ENCODE results near the gene PDZD4. TPM values are rescaled to one million over a fixed set of nuclear protein-coding genes. Genes with fewer than 3 reads are reported as not detected.

Gene PDZD4
- total RNA-seq, 1 donor from 2014 or later, result 9.9 TPM

GRCh38 chrX:153797415-153798015 lies 32.8 kb downstream of the PDZD4 start:
- H3K9me3 ChIP-seq (ENCODE audit: insufficient read depth, low read depth, low read length), result no peaks in the 10 kb centered on the region

GRCh38 chrX:153794897-153795816 lies 35.2 kb downstream of the PDZD4 start:
- DNase-seq (ENCODE audit: low read depth) (no peak), FAIRE-seq (no peak)
- no peak for TF ChIP-seq CTCF (IDR thresholded peaks at IDR 0.05; ENCODE audit: insufficient read depth, low read depth, low read length)
- TF ChIP-seq EZH2 (IDR thresholded peaks at IDR 0.05; ENCODE audit: insufficient read depth, low read length), result no peak
- peaks cover 28% of the 10 kb centered on the region for H4K20me1 ChIP-seq (ENCODE audit: insufficient read depth, low read length)
- no peaks in the 10 kb centered on the region for H3K9me3 ChIP-seq (ENCODE audit: insufficient read depth, low read depth, low read length)
- peak overlapping the region; percentile 94 for H3K4me2 ChIP-seq (ENCODE audit: low read length)
- H3K36me3 Mint-ChIP-seq (ENCODE audit: low read depth, unreplicated experiment), result no peaks in the 10 kb centered on the region
- peak overlapping the region; percentile 70 for H3K4me3 ChIP-seq (ENCODE audit: insufficient read depth, low read depth, low read length)
- peak overlapping the region; percentile 93 for H3K4me3 Mint-ChIP-seq (ENCODE audit: unreplicated experiment)
- H3K36me3 ChIP-seq (ENCODE audit: insufficient read depth, low read length), result peaks cover 2% of the 10 kb centered on the region
- peak overlapping the region; percentile 97 for H3K27ac ChIP-seq (ENCODE audit: low read depth, low read length)
- H2AFZ ChIP-seq (ENCODE audit: low read depth, low read length), result peak overlapping the region; percentile 10
- no peaks in the 10 kb centered on the region for H3K27me3 Mint-ChIP-seq (ENCODE audit: low read depth, unreplicated experiment)
- H3K79me2 ChIP-seq (ENCODE audit: insufficient read depth, low read length), result peaks cover 65% of the 10 kb centered on the region
- H3K4me1 Mint-ChIP-seq (ENCODE audit: low read depth, unreplicated experiment), result peaks cover 5% of the 10 kb centered on the region
- H3K27me3 ChIP-seq (ENCODE audit: insufficient read depth, low read length), result no peaks in the 10 kb centered on the region
- H3K9me3 Mint-ChIP-seq (ENCODE audit: unreplicated experiment), result no peaks in the 10 kb centered on the region
- H3K9ac ChIP-seq (ENCODE audit: low read length), result peak overlapping the region; percentile 98
- peaks cover 16% of the 10 kb centered on the region for H3K4me1 ChIP-seq (ENCODE audit: insufficient read depth, low read length)
- H3K27ac Mint-ChIP-seq (ENCODE audit: unreplicated experiment), result peak overlapping the region; percentile 81

More at GRCh38 chrX:153797415-153798015, 32.8 kb downstream of the PDZD4 start:
- Histone ChIP-seq H3K27ac (ENCODE audit: low read depth, low read length) (no peak overlapping the region), H3K4me1 (ENCODE audit: insufficient read depth, low read length) (peaks cover 15% of the 10 kb centered on the region), H3K36me3 (ENCODE audit: insufficient read depth, low read length) (peaks cover 2% of the 10 kb centered on the region), H3K9ac (ENCODE audit: low read length) (no peak overlapping the region), H3K79me2 (ENCODE audit: insufficient read depth, low read length) (peaks cover 44% of the 10 kb centered on the region), H3K4me2 (ENCODE audit: low read length) (no peak overlapping the region), H3K27me3 (ENCODE audit: insufficient read depth, low read length) (no peaks in the 10 kb centered on the region), H3K4me3 (ENCODE audit: insufficient read depth, low read depth, low read length) (no peak overlapping the region), H4K20me1 (ENCODE audit: insufficient read depth, low read length) (peaks cover 28% of the 10 kb centered on the region), H2AFZ (ENCODE audit: low read depth, low read length) (no peak overlapping the region)
- Mint-ChIP-seq H3K27me3 (ENCODE audit: low read depth, unreplicated experiment) (no peaks in the 10 kb centered on the region), H3K36me3 (ENCODE audit: low read depth, unreplicated experiment) (no peaks in the 10 kb centered on the region), H3K9me3 (ENCODE audit: unreplicated experiment) (no peaks in the 10 kb centered on the region), H3K27ac (ENCODE audit: unreplicated experiment) (no peak overlapping the region), H3K4me1 (ENCODE audit: low read depth, unreplicated experiment) (peaks cover 5% of the 10 kb centered on the region), H3K4me3 (ENCODE audit: unreplicated experiment) (no peak overlapping the region)
- FAIRE-seq (no peak), DNase-seq (ENCODE audit: low read depth) (no peak)
- no peak for TF ChIP-seq CTCF (IDR thresholded peaks at IDR 0.05; ENCODE audit: insufficient read depth, low read depth, low read length)
- no peak for TF ChIP-seq EZH2 (IDR thresholded peaks at IDR 0.05; ENCODE audit: insufficient read depth, low read length)
